Mucosa of descending colon (tissue), 3 donors: ENCODE results near the gene RAB30. TPM values are rescaled to one million over a fixed set of nuclear protein-coding genes. Genes with fewer than 3 reads are reported as not detected.

Experiments used
- ATAC-seq: fragments of 200-7000 bp; cut with Tn5 transposase; one replicate; pipeline ENCODE4 v1.9.1; 2020; ENCODE audit warnings: mild to moderate bottlenecking, moderate library complexity
- DNase-seq, 3 donors: peaks; one replicate each; pipeline ENCODE4 v3.0.0-alpha.2; 2020
- H3K36me3 ChIP-seq: fragments of 200-600 bp; one replicate; pipeline ENCODE4 v1.8.0; 2021; ENCODE audit warnings: low read depth, mild to moderate bottlenecking
- H3K4me1 ChIP-seq: fragments of 200-600 bp; one replicate; pipeline ENCODE4 v1.8.0; 2021; ENCODE audit warnings: low read depth, mild to moderate bottlenecking
- H3K4me3 ChIP-seq: fragments of 200-600 bp; one replicate; pipeline ENCODE4 v1.8.0; 2021; ENCODE audit warnings: mild to moderate bottlenecking
- H3K9me3 ChIP-seq: fragments of 200-600 bp; one replicate; pipeline ENCODE4 v1.8.0; 2021; ENCODE audit warnings: mild to moderate bottlenecking
- intact Hi-C, 2 donors: fragments of 100-400 bp; cut with DNase I in 1 of 2; cut with micrococcal nuclease in 1 of 2; formaldehyde crosslinking; loops; one replicate each; pipeline versions ENCODE4 v1.11.0 to v1.11.1; 2022; cut with DNase I, micrococcal nuclease
- total RNA-seq, 3 donors: library from RNA; stranded (reverse); fragmentation: NEBNext Ultra II Directional in 2 of 3; extraction: Animal tissue kit (Norgen Biotek cat#: 25700) in 2 of 3; gene quantifications; one replicate each; pipeline versions ENCODE4 v1.2.1 to v1.2.4, GENCODE V29; 2021 to 2023
- TF ChIP-seq, protein P1 (sequence below): fragments of 200-600 bp; IDR thresholded peaks from one replicate; pipeline ENCODE4 v1.8.0; 2022; ENCODE audit warnings: antibody characterized with exemption, mild to moderate bottlenecking
- donor health status: DM: no; HTN: no; CAD: no; lungs with moderate emphysema.
- donor health status: DM: no; HTN: no; CAD: no.
- donor health status: DM: no; HTN: yes; CAD: no.

The RAB30 gene
- total RNA-seq, 3 donors from 2014 or later, result 16.2 to 30.7 (median 19.1) TPM

DNA sequence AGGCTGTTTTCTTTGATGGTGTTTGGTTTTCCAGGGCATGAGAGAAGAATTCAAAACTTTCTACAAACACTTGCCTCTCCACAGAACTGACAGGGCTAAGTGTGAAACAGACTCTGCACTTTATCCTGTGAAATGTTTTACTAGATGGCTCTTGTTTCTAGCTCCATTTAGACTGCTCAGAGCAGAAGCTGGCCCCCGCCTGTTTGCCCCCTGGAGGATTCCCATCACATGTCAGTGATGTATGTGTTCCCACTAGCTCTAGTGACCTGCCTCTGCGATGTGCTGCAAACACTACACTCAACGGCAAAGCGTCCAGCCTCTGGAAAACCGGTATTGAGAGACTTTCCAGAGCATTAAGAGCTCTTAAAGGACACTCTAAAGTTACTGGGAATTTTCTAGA is 43.9 kb upstream of the RAB30 start:
- H3K4me3 ChIP-seq, result no peak overlapping the region
- DNase-seq (no peak), ATAC-seq (no peak)
- intact Hi-C loops, result no loop called here
- no peaks in the 10 kb centered on the region for H3K36me3 ChIP-seq
- no peaks in the 10 kb centered on the region for H3K4me1 ChIP-seq
- TF ChIP-seq, protein P1, sequence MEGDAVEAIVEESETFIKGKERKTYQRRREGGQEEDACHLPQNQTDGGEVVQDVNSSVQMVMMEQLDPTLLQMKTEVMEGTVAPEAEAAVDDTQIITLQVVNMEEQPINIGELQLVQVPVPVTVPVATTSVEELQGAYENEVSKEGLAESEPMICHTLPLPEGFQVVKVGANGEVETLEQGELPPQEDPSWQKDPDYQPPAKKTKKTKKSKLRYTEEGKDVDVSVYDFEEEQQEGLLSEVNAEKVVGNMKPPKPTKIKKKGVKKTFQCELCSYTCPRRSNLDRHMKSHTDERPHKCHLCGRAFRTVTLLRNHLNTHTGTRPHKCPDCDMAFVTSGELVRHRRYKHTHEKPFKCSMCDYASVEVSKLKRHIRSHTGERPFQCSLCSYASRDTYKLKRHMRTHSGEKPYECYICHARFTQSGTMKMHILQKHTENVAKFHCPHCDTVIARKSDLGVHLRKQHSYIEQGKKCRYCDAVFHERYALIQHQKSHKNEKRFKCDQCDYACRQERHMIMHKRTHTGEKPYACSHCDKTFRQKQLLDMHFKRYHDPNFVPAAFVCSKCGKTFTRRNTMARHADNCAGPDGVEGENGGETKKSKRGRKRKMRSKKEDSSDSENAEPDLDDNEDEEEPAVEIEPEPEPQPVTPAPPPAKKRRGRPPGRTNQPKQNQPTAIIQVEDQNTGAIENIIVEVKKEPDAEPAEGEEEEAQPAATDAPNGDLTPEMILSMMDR, result no peak
- no peaks in the 10 kb centered on the region for H3K9me3 ChIP-seq

GRCh38 chr11:83115026-83115425 is 43.3 kb upstream of the RAB30 start:
- no peak for DNase-seq
- no peak for ATAC-seq
- intact Hi-C loops, result no loop called here
- H3K4me1 ChIP-seq, result no peaks in the 10 kb centered on the region
- H3K4me3 ChIP-seq, result no peak overlapping the region
- TF ChIP-seq, protein P1, result no peak
- H3K9me3 ChIP-seq, result no peaks in the 10 kb centered on the region
- no peaks in the 10 kb centered on the region for H3K36me3 ChIP-seq

DNA sequence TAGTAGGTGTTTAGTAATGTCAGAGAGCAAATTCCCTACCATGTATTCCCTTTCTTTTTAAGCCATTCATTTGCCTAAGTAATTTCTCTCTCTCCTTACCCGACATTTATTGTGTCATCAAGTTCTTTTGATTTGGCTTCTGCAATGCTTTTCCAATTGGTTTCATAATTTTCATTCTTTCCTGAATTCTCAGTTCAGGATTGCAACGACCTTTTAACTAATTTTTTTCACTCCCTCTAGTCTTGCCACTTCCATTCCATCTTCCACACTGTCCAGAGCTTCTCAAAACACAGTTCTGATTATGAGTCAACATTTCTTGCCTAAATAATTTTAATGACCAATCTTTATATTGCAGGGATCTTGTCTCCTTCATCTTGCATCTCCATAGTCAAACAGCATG is 41.2 kb upstream of the RAB30 start:
- DNase-seq (no peak), ATAC-seq (no peak)
- TF ChIP-seq, protein P1, result no peak
- Histone ChIP-seq H3K4me3 (no peak overlapping the region), H3K4me1 (no peaks in the 10 kb centered on the region), H3K9me3 (no peaks in the 10 kb centered on the region), H3K36me3 (no peaks in the 10 kb centered on the region)
- intact Hi-C loops, result no loop called here

GRCh38 chr11:83105168-83105567 is 33.5 kb upstream of the RAB30 start:
- DNase-seq (no peak), ATAC-seq (no peak)
- TF ChIP-seq, protein P1, result no peak
- Histone ChIP-seq H3K36me3 (no peaks in the 10 kb centered on the region), H3K4me3 (no peak overlapping the region), H3K4me1 (no peaks in the 10 kb centered on the region), H3K9me3 (no peaks in the 10 kb centered on the region)
- intact Hi-C loops, result no loop called here

- Histone ChIP-seq H3K4me3 (no peak overlapping the region), H3K36me3 (no peaks in the 10 kb centered on the region), H3K4me1 (no peaks in the 10 kb centered on the region), H3K9me3 (no peaks in the 10 kb centered on the region)
- TF ChIP-seq, protein P1, result no peak
- DNase-seq (no peak), ATAC-seq (no peak)
- intact Hi-C loops, result no loop called here
These were observed 31.1 kb upstream of the RAB30 start for GRCh38 chr11:83102834-83103233.

- TF ChIP-seq, protein P1, result no peak
- Histone ChIP-seq H3K9me3 (no peaks in the 10 kb centered on the region), H3K36me3 (no peaks in the 10 kb centered on the region), H3K4me1 (peaks cover 12% of the 10 kb centered on the region), H3K4me3 (no peak overlapping the region)
- ATAC-seq (no peak), DNase-seq (no peak)
- intact Hi-C loops, result no loop called here
These were observed 25.9 kb upstream of the RAB30 start for GRCh38 chr11:83097429-83098075.
